ENCODE data around the gene RNF166. TPM values are rescaled to one million over a fixed set of nuclear protein-coding genes. Genes with fewer than 3 reads are reported as not detected.
"Not testable (repeated sequence)": the region's sequence is repeated elsewhere in the genome, so short reads cannot be mapped to it uniquely, and the experiment has no call there.

Gene RNF166
- total RNA-seq, 1 donor from 2014 or later, result 17.0 TPM

DNA sequence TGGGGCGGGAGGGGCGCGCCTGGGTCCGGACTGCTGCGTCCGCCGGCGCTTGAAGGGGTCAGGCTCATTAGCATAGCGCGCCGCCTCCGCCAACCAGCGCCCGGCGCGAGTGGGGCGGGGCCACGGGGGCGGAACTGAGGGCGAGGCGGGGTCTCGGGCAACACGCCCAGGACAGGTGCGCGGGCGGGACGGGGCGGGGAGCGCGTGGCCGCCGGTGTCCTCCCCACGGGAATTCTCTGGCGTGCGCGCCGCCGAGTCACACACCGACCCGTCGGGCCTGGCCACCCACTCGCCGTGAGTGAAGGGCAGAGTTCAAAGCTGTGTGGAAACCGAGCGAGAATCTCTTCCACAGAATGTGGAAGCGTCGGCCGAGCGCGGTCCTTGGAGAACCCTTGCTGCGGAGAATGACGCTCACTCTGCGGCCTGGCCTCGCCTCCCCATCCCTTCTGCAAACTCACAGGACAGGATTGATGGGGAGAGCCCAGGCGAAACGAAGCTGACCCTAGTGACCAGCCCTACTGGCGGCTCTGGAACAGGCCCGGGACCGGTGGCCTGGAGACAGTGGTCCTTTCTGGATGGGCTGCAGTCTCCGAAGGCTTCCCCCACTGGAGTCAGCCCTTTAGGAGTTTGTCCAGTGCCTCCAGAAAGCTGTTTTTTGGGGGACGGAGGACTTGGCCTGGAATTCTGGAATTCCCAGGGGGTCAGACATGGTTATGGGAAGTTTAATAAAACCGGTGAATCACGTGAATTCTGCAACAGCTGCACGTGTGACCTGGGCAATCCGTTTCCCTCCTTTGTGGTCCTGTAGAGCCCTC lies 19.6 kb downstream of the RNF166 start, which contains the start of gene SNAI3:
Gene SNAI3, minus strand, starts transcription at position 69 of the 815 bp plus-strand sequence. CDS start 101 bp downstream, outside the sequence.
- intact Hi-C loops (cut with DNase I), result no loop called here
- peak; percentile 91 for ATAC-seq
- DNase-seq (ENCODE audit: missing footprints), result peak; percentile 94

DNA sequence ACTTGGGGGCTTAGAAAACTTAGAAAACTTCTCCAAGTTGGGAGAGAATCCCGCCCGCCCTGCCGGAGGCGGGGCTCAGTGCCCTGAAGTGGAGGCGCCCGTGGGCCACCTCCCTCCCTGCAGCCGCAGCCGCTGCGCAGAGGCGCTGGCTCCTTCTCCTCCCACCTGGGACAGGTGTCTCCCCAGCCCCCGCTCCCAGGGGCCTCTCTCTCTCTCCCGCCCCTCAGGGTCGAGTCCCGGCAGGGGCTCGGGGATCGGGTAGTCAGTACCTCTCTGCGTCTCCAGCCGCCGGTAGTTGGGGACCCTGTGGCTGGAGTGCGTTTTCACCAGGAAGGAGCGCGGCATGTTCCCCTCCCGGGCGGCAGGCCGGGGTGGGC lies 20.2 kb downstream of the RNF166 start:
- ATAC-seq (peak; percentile 32), DNase-seq (ENCODE audit: missing footprints) (no peak)
- intact Hi-C loops (cut with DNase I), result no loop called here

DNA sequence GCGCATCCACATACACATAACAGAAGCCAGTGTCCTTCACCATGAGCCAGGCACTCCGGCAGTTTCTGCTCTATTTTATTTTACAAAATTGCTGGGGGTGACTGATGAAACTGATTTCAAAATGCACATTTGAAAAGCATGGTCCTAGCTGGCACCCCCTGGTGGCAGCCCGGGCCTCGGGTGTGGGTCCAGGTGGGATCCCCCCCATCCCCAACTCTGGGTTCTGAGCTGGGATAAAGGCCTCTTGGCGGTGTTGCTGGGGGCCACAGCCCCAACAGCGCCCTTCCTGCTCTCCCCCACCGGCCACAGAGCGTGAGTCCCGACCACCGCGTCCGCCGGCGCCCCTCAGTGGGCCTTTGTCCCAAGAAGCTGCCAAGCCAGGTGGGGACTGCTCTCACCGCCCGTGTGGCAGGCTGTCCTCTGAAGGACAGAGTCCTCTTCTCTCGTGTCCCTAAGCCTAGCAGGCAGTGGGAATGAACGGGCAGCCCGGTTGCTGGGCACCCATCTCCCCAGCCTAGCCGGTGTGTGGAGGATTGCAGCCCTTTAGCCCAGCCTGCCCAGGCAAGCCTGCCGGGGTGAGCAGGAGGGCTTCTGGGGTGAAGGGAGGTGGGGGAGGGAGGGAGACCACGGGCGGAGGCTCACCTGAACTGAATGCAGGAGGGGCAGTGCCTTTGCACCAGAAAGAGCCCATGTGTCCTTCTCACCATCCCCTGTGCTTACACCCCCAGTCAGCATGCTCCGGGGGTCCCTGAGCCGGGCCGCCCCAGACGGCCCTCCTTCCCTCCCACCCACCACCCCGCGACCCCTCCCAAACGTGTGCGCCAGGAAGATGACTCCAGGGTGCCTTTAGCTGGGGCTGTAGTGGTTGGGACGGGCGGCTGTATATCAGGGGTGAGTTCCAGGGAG lies 20.8 kb downstream of the RNF166 start:
- DNase-seq (ENCODE audit: missing footprints) (no peak), ATAC-seq (peak; percentile 15)
- intact Hi-C loops (cut with DNase I), result no loop called here

DNA sequence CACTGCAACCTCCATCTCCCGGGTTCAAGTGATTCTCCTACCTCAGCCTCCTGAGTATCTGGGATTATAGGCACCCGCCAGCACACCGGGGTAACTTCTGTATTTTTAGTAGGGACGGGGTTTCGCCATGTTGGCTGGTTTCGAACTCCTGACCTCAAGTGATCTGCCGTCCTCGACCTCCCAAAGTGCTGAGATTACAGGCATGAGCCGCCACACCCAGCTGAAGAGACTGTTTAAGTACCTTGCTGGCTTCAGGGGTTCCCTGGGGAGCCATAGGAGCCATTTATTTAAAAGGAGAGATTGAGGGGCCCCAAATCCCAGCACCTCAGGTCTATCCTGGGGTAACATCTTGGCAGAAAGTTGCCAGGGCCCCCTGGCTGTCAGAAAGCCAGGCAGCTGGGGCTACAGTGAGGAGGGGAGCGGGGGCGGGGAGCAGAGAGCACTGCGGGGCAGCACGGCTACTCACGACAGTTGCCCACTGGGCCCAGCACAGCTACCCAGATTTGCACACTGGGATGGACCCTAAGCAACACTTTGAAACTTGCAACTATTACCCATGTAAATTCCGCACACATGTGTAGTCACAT lies 21.5 kb downstream of the RNF166 start:
- DNase-seq (ENCODE audit: missing footprints), result no peak
- no peak for ATAC-seq
- intact Hi-C loops (cut with DNase I), result no loop called here

DNA sequence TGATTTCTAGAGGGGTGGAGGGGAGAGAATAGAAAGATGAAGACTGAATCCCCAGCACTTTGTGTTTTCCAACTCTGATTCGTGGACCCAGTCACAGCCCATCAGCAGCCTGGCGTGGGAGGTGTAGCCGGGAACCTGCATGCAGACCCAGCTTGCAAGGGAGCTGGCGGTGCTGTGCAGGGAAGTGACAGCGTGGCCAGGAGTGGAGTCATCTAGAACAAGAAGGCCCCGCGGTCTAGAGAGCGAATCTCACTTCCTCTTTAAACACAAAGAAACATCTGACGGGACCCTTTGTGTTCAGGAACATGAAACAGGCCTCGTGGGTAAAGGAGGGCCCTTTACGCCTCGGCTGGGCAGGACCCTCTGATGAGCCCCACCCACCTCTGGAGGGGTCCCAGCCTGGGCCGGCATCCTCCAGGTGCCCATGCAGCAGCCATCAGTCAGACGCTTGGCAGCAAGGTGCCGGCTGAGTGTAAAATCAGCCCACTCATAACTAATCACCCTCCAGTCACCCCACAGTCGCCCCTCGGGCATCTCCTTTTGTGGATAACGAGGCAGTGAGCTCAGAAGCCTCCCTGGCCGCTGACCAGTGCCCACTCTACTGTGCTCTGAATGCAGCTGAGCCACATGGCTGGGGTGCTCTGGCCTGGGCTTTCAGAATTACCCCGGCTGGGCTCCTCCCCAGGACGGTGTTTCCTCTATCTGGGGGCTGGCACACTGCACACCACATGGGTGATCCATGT lies 24.3 kb downstream of the RNF166 start:
- ATAC-seq (peak; percentile 20), DNase-seq (ENCODE audit: missing footprints) (peak; percentile 85)
- intact Hi-C loops (cut with DNase I), result no loop called here

DNA sequence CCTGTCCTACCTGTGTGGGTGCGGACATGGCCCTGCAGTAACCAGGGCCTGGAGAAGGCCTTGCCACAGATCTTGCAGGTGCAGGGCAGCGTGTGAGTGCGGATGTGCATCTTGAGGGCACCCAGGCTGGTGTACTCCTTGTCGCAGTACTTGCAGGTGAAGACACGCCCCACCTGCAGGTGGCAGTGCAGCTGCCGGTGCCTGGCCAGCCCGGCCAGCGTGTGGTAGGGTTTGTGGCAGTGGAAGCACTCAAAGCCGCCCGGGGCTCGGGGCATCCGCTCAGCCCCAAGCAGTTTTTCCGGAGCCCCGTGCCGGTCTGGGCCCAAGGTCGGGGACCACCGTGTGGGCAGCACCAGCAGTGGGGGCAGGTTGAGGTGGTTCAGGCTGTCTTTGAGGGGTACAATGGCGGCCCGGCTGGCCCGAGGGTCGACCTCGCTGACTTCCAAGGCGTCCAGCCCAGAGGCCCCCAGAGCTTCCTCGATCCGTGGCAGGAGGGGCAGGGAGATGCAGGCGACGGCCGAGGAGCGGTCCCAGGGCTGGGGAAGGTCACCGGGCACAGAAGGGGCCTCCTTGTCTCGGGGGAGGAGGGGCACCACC lies 25.0 kb downstream of the RNF166 start:
- DNase-seq (ENCODE audit: missing footprints) (no peak), ATAC-seq (no peak)
- intact Hi-C loops (cut with DNase I), result no loop called here

GRCh38 chr16:88680554-88681083 lies 25.6 kb downstream of the RNF166 start:
- intact Hi-C loops (cut with DNase I), result no loop called here
- DNase-seq (ENCODE audit: missing footprints) (no peak), ATAC-seq (no peak)

DNA sequence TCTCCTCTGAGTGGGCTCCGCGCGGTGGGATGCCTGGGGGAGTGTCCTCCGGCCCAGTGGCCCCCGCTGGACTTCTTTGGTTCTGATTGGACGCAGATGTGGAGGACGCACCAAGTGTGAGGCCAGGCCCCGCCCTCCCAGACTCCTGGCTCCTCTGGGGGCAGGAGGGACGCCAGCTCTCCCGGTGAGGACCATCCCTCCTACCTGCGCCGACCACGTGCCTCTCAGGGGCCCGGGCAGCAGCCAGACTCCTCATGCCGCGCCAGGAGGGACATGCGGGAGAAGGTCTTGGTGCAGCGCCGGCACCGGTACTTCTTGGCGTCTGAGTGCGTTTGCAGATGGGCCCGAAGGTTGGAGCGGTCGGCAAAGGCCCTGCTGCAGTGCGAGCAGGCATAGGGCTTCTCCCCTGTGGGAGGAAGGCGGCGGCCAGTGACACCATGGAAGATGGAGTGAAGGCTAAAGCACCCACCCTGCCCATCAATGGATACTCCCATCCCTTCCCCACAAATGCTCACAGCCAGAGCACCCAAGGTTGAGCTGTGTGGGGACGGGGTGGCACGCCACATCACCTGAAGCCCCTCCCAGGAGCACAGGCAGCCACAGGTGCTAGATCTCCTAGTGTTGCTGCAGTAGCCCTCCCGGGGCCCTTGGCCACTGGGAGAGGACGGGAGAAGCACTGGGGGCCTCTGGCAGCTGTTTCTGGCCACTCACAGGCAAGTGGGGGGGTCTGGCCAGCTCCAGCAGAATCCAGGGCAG lies 27.8 kb downstream of the RNF166 start:
- DNase-seq (ENCODE audit: missing footprints) (no peak), ATAC-seq (no peak)
- intact Hi-C loops (cut with DNase I), result no loop called here

- intact Hi-C loops (cut with DNase I), result no loop called here
- ATAC-seq (no peak), DNase-seq (ENCODE audit: missing footprints) (no peak)
Observed at GRCh38 chr16:88677721-88678120, 28.5 kb downstream of the RNF166 start.

DNA sequence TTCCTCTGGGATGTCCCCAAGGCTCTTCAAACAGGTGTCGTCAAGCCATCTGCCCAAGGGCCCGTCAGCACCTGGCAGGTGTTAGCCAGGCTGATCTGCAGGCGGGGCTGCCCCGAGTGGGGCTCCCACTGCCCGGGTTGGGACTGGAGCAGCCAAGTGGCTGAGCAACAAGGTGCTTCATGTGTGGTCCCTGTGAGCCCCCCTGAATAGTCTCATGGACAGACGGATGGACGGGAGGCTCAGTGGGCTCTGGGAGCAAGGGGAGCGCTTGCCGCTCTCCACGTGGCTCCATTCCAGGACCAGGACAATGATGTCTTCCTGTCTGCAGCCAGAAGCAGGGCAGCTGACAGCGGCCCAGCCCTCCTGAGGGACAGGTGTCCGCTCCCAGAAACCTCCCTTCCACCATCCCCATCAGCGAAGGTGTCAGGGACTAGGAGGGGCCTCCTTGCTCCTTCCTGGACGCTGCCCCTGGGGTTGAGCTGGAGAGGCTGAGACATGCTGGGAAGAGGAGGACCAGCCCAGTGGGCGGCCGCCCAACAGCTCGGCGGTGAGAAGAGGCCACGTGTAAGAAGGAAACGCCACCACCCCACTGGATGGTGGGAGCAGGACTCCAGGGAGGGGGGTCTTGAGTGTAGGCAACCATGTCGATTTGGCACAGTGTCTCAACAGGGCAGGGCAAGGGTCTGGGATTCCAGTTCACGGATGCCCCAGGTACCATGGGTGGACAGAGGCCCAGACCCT lies 29.5 kb downstream of the RNF166 start:
- DNase-seq (ENCODE audit: missing footprints) (no peak), ATAC-seq (no peak)
- intact Hi-C loops (cut with DNase I), result no loop called here

GRCh38 chr16:88673716-88674379 lies 32.4 kb downstream of the RNF166 start:
- intact Hi-C loops (cut with DNase I), result no loop called here
- ATAC-seq (peak; percentile 88), DNase-seq (ENCODE audit: missing footprints) (no peak)

DNA sequence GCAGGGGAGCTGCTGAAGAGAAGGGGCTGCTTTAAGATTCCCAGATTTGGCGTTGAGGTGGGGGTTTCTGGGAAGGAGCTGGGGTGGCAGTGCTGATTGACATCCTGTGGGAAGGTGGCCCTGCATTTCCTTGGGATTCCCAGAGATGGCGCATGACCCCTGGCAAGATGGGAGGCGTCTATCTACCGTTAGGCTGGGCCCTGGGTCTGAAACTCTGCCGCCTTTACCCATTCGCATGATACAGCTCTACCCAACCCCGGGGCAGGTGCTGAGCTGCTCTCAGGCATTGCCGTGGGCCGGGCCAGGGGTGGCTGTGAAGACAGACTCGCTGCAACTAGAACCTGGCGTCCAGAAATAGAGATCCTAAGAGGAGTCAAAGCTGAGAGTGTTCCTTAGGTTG lies 33.4 kb downstream of the RNF166 start:
- no peak for DNase-seq (ENCODE audit: missing footprints)
- peak; percentile 21 for ATAC-seq
- intact Hi-C loops (cut with DNase I), result no loop called here

DNA sequence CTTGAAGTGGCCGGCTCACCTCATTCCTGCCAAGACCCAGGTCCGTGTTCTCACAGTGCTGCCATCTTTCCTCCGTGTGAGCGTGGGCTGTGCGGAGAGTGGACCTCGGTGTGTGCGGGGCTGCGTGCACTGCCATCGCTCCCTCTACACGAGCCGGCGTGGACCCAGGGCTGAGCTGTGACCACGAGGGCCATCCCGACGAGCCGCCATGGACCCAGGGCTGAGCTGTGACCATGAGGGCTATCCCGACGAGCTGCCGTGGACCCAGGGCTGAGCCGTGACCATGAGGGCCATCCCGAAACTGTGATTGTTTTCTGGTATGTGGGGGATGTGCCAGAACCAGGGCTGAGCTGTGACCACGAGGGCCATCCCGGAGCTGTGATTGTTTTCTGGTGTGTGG lies 34.4 kb downstream of the RNF166 start:
- DNase-seq (ENCODE audit: missing footprints) (no peak), ATAC-seq (no peak)
- intact Hi-C loops (cut with DNase I), result no loop called here

DNA sequence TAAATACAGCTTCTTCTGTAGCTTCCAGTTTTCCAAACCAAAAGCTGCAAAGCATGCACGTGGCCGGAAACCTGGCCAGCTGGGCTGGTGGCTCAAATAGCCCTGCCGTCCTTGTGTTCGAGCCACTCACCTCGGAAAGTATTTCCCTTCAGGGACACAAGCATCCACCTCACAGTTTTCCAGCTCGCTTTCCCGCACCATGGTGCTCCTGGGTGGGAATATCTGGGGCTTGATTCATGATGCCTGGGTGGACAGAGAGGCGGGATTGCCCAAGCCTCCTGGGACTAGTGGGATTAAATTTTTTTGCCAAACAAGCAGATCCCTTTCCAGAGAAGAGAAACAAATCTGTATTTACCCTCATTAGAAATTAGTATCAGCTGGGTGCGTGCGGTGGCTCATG lies 36.2 kb downstream of the RNF166 start:
- no peak for ATAC-seq
- DNase-seq (ENCODE audit: missing footprints), result no peak
- intact Hi-C loops (cut with DNase I), result no loop called here

DNA sequence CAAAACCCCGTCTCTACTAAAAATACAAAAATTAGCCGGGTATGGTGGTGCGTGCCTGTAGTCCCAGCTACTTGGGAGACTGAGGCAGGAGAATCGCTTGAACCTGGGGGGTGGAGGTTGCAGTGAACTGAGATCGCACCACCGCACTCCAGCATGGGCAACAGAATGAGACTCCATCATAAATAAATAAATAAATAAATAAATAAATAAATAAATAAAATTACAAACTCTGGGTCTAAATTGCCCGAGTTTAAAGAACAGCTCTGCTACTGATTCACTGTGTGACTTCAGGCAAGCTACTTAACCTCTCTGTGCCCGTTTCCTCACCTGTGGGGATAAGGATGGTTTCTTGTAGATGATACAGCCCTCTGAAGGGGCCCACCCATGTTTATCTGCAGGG lies 36.7 kb downstream of the RNF166 start:
- ATAC-seq; intact Hi-C loops (cut with DNase I); DNase-seq (ENCODE audit: missing footprints): not testable (repeated sequence)

DNA sequence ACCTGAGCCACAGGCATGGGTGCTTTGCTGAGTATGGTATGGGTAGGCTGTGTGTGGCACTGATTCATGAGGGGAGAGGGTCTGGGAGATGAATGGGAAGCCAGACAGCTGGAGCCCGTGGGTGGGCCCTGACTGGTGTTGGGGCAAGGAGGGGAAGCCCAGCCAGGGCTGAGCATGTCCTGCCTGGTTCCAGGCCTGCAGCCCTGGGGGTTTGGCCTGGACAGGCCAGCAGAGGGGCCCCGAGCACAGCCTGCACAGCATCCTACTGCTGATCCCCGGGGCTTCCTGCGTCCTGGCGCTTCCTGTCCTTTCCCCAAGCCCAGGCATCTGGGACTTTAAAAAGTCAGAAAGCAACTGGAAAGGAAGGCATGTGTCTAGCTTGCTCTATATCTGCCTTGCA lies 38.7 kb downstream of the RNF166 start:
- ATAC-seq, result no peak
- intact Hi-C loops (cut with DNase I), result no loop called here
- no peak for DNase-seq (ENCODE audit: missing footprints)

All from Right ventricle myocardium inferior (tissue), 1 donor.